HCT116 (cell line): ENCODE data around the gene SLC44A5. TPM values are rescaled to one million over a fixed set of nuclear protein-coding genes. Genes with fewer than 3 reads are reported as not detected.

Source experiments
- ATAC-seq: fragments of 200-7000 bp; cut with Tn5 transposase; 2 replicates; pipeline ENCODE4 v1.9.1; 2020; ENCODE audit warnings: mild to moderate bottlenecking, moderate library complexity
- BruUV-seq: library from RNA; stranded (reverse); fragments of 400-500 nt; replicated peaks from 2 replicates; lab custom pipeline; 2021; lab: Mats Ljungman, UMichigan
- CTCF ChIA-PET: fragments of 300-600 bp; sonication (Branson Sonifier 250); formaldehyde crosslinking; loops from one replicate; lab custom pipeline; 2021; ENCODE audit warnings: antibody characterized with exemption; lab: Charles Lee
- POLR2A ChIA-PET: fragments of 300-600, 350-600 bp; sonication (Branson Sonifier 250); formaldehyde crosslinking; loops from one replicate; lab custom pipeline; 2021; ENCODE audit warnings: antibody characterized with exemption; lab: Charles Lee
- RAD21 ChIA-PET, 2 experiments: fragments of 300-600 bp; sonication (Branson Sonifier 250); formaldehyde crosslinking; loops; one replicate each; lab custom pipeline; 2023; ENCODE audit warnings: low total read pairs in 2 of 2; ENCODE audit not compliant: uncharacterized antibody in 2 of 2, unreplicated experiment in 2 of 2, low non-redundant PET in 1 of 2; lab: Charles Lee
- DNase-seq: peaks from one replicate; pipeline ENCODE4 v3.0.0-alpha.2; 2010; ENCODE audit warnings: low read depth, low spot score
- H2AFZ ChIP-seq: fragments of 200-600 bp; shearing (Covaris generic), sonication (generic); 2 replicates; pipeline ENCODE4 v1.6.1; 2017; ENCODE audit warnings: low read depth, mixed run types, mixed read lengths, antibody characterized with exemption, low read length; ENCODE audit not compliant: poor library complexity, severe bottlenecking
- H3K27ac ChIP-seq: 2 replicates; pipeline ENCODE4 v1.5.1; 2012; ENCODE audit warnings: low read depth, low read length
- H3K27me3 ChIP-seq: fragments of 200-600 bp; sonication (generic); 2 replicates; pipeline ENCODE4 v1.6.1; 2016; ENCODE audit warnings: mixed run types, low read length, mixed read lengths; ENCODE audit not compliant: insufficient read depth
- H3K36me3 ChIP-seq, 2 experiments: fragments of 200-500 bp in 1 of 2; fragments of 200-600 bp in 1 of 2; sonication (Bioruptor generic) in 1 of 2; sonication (generic) in 1 of 2; 2 replicates each; pipeline versions ENCODE4 v1.5.1 to v1.6.1; 2014 to 2016; ENCODE audit warnings: low read length in 2 of 2, inconsistent platforms in 1 of 2, mixed read lengths in 1 of 2, mixed run types in 1 of 2; ENCODE audit not compliant: insufficient read depth in 2 of 2, control insufficient read depth in 1 of 2
- H3K4me1 ChIP-seq, 2 experiments: fragments of 200-600 bp in 1 of 2; sonication (generic) in 1 of 2; 2 replicates each; pipeline versions ENCODE4 v1.5.1 to v1.6.1; 2012 to 2017; ENCODE audit warnings: low read length in 2 of 2, inconsistent platforms in 1 of 2, mild to moderate bottlenecking in 1 of 2, mixed read lengths in 1 of 2, mixed run types in 1 of 2, moderate library complexity in 1 of 2; ENCODE audit not compliant: insufficient read depth in 2 of 2, control insufficient read depth in 1 of 2
- H3K4me2 ChIP-seq: fragments of 200-600 bp; sonication (generic); 2 replicates; pipeline ENCODE4 v1.6.1; 2017; ENCODE audit warnings: mixed run types, low read length, mixed read lengths
- H3K4me3 ChIP-seq, 2 experiments: fragments of 200-600 bp in 1 of 2; sonication (generic) in 1 of 2; replicated peaks in 1 of 2; 2 replicates each; pipeline ENCODE4 v1.5.1; 2011 to 2016; ENCODE audit warnings: low read length in 2 of 2, control low read depth in 1 of 2, low read depth in 1 of 2, mild to moderate bottlenecking in 1 of 2, mixed read lengths in 1 of 2, mixed run types in 1 of 2
- H3K79me2 ChIP-seq: fragments of 200-600 bp; sonication (generic); 2 replicates; pipeline ENCODE4 v1.6.1; 2017; ENCODE audit warnings: mild to moderate bottlenecking, mixed run types, low read length, moderate library complexity, mixed read lengths; ENCODE audit not compliant: insufficient read depth
- H3K9ac ChIP-seq: fragments of 200-600 bp; sonication (generic); 2 replicates; pipeline ENCODE4 v1.6.1; 2016; ENCODE audit warnings: low read length, mixed read lengths
- H3K9me2 ChIP-seq: fragments of 200-600 bp; sonication (generic), shearing (Covaris generic); 2 replicates; pipeline ENCODE4 v1.6.1; 2017; ENCODE audit warnings: mixed run types, mild to moderate bottlenecking, moderate library complexity; ENCODE audit not compliant: insufficient read depth
- H3K9me3 ChIP-seq, 2 experiments: fragments of 200-500 bp in 1 of 2; fragments of 200-600 bp in 1 of 2; sonication (Bioruptor generic) in 1 of 2; sonication (generic) in 1 of 2; 2 replicates each; pipeline ENCODE4 v1.6.1; 2014 to 2017; ENCODE audit warnings: low read length in 2 of 2, mixed read lengths in 2 of 2, inconsistent platforms in 1 of 2, low read depth in 1 of 2, mild to moderate bottlenecking in 1 of 2, mixed run types in 1 of 2, moderate library complexity in 1 of 2; ENCODE audit not compliant: control insufficient read depth in 1 of 2, insufficient read depth in 1 of 2
- H4K20me1 ChIP-seq: fragments of 200-600 bp; sonication (generic), shearing (Covaris generic); 2 replicates; pipeline ENCODE4 v1.6.1; 2017; ENCODE audit warnings: mixed run types, mild to moderate bottlenecking, moderate library complexity; ENCODE audit not compliant: insufficient read depth
- CBX3 ChIP-seq: IDR thresholded peaks from 2 replicates; pipeline ENCODE4 v1.6.1; 2012; ENCODE audit warnings: low read depth
- JUND ChIP-seq: IDR thresholded peaks from 2 replicates; pipeline ENCODE4 v1.6.1; 2012
- intact Hi-C: fragments of 100-400 bp; cut with micrococcal nuclease; formaldehyde crosslinking; loops from 2 replicates; pipeline ENCODE4 v1.10.0; 2022
- total RNA-seq: library from RNA; stranded (reverse); gene quantifications from one replicate; pipeline ENCODE4 v1.2.1, GENCODE V29; 2021; ENCODE audit not compliant: unreplicated experiment
- TF ChIP-seq, protein P1 (sequence below), 3 experiments: fragments of 200-600 bp in 1 of 3; sonication (generic) in 1 of 3; IDR thresholded peaks in 2 of 3; conservative IDR thresholded peaks in 1 of 3; 2 replicates each; pipeline ENCODE4 v1.5.1; 2012 to 2017; ENCODE audit warnings: low read depth in 2 of 3, low read length in 2 of 3, antibody characterized with exemption in 1 of 3, borderline replicate concordance in 1 of 3, control low read depth in 1 of 3, mild to moderate bottlenecking in 1 of 3, mixed read lengths in 1 of 3, mixed run types in 1 of 3, moderate library complexity in 1 of 3; ENCODE audit not compliant: insufficient read depth in 1 of 3

The SLC44A5 gene
- total RNA-seq, 1 experiment from 2014 or later: 2.4 TPM

DNA sequence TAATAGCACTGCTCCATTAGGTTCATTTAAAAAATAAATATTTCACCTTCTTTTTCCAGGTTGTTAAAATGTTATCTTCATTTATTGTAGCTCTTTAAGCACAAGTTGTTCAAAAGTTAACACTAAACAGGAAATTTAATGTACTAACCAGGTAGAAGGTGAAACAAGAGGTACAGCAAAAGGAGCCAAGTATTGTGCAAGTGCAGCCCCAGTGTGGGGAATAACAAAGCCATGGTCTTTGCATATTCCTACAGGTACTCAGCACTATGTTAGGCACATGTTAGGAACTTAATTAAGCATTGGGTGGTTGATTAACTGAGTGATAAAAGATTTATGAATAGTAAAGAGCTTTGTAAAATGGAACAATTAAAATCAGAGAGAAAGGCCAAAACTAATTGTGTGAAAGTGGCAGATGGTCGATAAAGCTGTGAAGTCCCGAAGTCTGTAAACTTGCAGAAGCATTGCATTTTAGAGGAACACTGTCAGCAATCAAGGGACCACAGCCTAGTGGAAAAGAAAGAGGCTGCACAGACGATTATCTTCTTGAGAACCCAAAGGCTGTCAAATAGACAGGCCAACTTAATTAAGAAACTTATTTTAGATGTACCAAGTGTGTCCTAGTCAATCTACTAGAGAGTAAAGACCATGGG lies 185.8 kb downstream of the SLC44A5 start:
- DNase-seq: no peak
- RAD21 ChIA-PET: no interaction called here
- no peaks in the 10 kb centered on the region for H3K9me3 ChIP-seq
- TF ChIP-seq CBX3 (no peak), JUND (no peak)
- TF ChIP-seq, all 23 proteins: peak for 0
- CTCF ChIA-PET: no interaction called here
- H3K36me3 ChIP-seq: no peaks in the 10 kb centered on the region
- POLR2A ChIA-PET: no interaction called here
- no peaks in the 10 kb centered on the region for H3K9me2 ChIP-seq
- no peak overlapping the region for H3K4me3 ChIP-seq
- H2AFZ ChIP-seq: no peak overlapping the region
- H3K4me2 ChIP-seq: no peak overlapping the region
- BruUV-seq: no TSS peak
- H3K27ac ChIP-seq: no peak overlapping the region
- H4K20me1 ChIP-seq: no peaks in the 10 kb centered on the region
- intact Hi-C loops: no loop called here
- no peaks in the 10 kb centered on the region for H3K27me3 ChIP-seq
- no peaks in the 10 kb centered on the region for H3K79me2 ChIP-seq
- ATAC-seq: no peak
- no peaks in the 10 kb centered on the region for H3K4me1 ChIP-seq
- H3K9ac ChIP-seq: no peak overlapping the region

DNA sequence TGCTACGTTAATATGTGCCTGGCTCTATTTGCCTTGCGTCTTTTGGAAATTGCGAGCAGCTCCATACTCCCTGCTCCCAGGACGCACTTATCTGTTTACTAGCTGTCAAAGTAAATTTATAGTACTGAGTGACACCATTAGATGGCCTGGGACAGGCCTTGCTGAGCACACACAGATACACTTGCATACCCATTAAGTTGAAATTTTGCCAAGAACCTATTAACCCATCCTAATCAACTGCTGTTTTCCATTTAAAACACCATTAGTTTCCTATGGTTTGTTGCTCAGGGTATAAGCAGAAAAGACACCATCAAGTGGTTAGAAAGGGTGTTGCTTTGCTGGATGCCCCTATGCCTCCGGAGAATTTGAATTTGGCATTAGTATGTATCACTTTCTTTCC lies 187.3 kb downstream of the SLC44A5 start:
- Histone ChIP-seq H3K36me3 (no peaks in the 10 kb centered on the region), H3K9ac (no peak overlapping the region), H3K4me3 (no peak overlapping the region), H3K27me3 (no peaks in the 10 kb centered on the region), H3K4me2 (no peak overlapping the region), H3K4me1 (no peaks in the 10 kb centered on the region), H3K79me2 (no peaks in the 10 kb centered on the region), H3K9me3 (no peaks in the 10 kb centered on the region), H4K20me1 (no peaks in the 10 kb centered on the region), H2AFZ (no peak overlapping the region), H3K9me2 (no peaks in the 10 kb centered on the region), H3K27ac (no peak overlapping the region)
- BruUV-seq: no TSS peak
- DNase-seq (no peak), ATAC-seq (no peak; the same call in 1 of the 2 replicates)
- CTCF ChIA-PET: no interaction called here
- RAD21 ChIA-PET: no interaction called here
- intact Hi-C loops: no loop called here
- POLR2A ChIA-PET: no interaction called here
- TF ChIP-seq, protein P1, sequence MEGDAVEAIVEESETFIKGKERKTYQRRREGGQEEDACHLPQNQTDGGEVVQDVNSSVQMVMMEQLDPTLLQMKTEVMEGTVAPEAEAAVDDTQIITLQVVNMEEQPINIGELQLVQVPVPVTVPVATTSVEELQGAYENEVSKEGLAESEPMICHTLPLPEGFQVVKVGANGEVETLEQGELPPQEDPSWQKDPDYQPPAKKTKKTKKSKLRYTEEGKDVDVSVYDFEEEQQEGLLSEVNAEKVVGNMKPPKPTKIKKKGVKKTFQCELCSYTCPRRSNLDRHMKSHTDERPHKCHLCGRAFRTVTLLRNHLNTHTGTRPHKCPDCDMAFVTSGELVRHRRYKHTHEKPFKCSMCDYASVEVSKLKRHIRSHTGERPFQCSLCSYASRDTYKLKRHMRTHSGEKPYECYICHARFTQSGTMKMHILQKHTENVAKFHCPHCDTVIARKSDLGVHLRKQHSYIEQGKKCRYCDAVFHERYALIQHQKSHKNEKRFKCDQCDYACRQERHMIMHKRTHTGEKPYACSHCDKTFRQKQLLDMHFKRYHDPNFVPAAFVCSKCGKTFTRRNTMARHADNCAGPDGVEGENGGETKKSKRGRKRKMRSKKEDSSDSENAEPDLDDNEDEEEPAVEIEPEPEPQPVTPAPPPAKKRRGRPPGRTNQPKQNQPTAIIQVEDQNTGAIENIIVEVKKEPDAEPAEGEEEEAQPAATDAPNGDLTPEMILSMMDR (IDR thresholded peaks at IDR 0.05 in 2 of 3, conservative IDR thresholded peaks at IDR 0.05 in 1 of 3; ENCODE audit: borderline replicate concordance in 1 of 3, insufficient read depth in 1 of 3, low read depth in 2 of 3, low read length in 2 of 3): peak in 1 of 3 experiments; percentile 24; a peak in 2 of 6 replicates
- no peak for TF ChIP-seq JUND
